GM18526 (cell line): ENCODE measurements around the gene BRAT1.

Experiments
- POLR2A ChIP-seq: IDR thresholded peaks from 3 replicates; pipeline ENCODE4 v1.6.1; 2011; ENCODE audit not compliant: insufficient read length; ENCODE audit errors: extremely low read depth

BRAT1 gene

DNA sequence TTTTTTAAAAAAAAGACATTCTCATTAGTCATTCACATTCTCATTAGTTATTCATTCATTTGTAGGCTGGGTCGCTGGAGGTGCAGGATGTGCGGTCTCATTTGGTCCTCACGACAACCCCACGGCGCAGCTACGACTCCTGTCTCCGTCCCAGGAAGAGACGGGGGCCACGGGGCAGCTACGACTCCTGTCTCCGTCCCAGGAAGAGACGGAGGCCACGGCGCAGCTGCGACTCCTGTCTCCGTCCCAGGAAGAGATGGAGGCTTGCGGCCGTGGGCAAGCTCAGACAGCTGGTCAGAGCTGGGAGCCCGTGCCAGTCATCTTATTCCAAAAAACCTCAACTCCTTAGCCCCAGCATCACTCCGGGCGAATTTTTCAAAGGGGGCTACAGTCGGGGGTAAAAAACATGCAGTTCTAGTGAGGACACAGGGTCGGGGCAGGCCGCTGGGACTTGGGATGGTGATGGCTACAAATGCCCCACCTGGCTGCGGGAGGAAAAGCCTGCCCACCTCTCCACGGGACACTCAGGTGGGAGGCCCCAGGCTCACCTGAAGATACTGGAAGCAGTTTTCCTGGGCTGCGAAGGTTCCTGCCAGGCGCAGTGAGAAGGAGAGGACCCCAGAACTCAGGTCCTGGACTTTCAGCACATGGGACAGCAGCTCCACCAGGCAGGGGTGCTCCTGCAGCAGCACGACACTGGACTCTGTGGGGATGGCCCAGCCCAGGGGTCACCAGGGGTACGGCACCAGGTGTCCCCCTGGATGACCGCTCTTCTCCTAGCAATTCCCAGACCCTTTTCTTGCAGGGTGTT, 8.3 kb downstream of the BRAT1 start:
- TF ChIP-seq POLR2A: no peak

GRCh38 chr7:2545746-2546425, 9.4 kb downstream of the BRAT1 start:
- TF ChIP-seq POLR2A: no peak

DNA sequence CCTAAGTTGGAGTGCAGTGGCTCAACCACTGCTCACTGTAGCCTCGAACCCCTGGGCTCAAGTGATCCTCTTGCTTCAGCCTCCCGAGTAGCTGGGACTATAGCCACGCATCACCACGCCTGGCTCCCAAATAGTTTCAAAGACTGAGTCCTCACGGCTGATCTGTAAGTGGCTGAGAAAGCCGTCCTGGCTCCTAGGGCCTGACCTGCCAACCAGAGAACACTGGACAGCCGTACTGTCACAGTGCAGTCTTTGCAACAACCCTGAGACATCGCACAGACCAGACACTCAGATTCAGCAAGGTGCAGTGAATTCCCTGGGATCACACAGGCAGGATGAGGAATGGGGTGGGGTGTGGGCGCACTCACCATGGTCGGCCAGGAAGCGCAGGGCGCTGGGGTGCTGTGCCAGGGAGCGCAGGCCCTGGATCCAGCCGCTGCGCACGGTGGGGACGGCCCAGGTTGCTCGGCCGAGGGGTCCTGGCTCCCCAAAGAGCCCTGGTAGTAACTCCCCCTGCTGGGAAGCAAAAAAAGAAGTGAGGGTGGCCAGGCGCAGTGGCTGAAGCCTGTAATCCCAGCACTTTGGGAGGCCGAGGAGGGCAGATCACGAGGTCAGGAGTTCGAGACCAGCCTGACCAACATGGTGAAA, 10.7 kb downstream of the BRAT1 start:
- TF ChIP-seq POLR2A: no peak

GRCh38 chr7:2542916-2543871, 12.1 kb downstream of the BRAT1 start:
- TF ChIP-seq POLR2A: no peak

GRCh38 chr7:2542011-2542915, 13.1 kb downstream of the BRAT1 start:
- TF ChIP-seq POLR2A: no peak

- TF ChIP-seq POLR2A: no peak
Observed at GRCh38 chr7:2541291-2542010, 13.9 kb downstream of the BRAT1 start.

DNA sequence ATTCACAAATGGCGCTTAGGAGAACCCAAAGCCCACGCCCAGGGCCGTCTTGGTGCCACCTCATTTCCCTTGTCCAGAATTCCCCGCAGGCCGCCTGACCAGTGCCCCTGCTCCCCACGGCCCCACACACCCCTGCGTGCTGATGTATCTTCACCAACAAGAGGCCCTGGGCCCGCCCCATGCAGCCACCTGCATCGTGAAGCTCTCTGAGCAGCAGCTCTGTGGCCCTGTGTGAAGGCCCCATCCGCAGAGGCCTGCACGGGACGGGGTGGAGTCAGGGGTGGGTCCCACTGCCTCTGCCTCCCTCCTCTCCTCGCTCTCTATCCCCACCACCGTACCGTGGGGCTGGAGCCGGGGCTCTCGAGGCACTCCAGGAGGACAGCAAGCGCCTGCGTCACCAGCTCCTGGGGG, 14.7 kb downstream of the BRAT1 start:
- TF ChIP-seq POLR2A: no peak

DNA sequence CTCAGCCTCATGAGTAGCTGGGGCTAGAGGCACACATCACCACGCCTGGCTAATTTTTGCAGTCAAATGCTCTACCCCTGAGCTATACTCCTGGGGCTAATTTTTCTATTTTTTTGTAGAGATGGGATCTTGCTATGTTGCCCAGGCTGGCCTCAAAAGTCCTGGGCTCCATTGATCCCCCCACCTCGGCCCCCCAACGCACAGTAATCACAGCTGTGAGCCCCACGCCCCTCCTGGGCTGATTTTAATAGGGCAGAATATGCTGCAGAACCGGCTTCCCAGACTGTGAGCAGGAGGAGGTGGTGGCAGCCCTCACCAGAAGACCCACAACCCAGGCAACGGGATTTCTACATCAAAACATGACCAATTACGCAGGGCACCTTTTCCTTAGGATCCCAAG, 15.2 kb downstream of the BRAT1 start:
- no peak for TF ChIP-seq POLR2A

DNA sequence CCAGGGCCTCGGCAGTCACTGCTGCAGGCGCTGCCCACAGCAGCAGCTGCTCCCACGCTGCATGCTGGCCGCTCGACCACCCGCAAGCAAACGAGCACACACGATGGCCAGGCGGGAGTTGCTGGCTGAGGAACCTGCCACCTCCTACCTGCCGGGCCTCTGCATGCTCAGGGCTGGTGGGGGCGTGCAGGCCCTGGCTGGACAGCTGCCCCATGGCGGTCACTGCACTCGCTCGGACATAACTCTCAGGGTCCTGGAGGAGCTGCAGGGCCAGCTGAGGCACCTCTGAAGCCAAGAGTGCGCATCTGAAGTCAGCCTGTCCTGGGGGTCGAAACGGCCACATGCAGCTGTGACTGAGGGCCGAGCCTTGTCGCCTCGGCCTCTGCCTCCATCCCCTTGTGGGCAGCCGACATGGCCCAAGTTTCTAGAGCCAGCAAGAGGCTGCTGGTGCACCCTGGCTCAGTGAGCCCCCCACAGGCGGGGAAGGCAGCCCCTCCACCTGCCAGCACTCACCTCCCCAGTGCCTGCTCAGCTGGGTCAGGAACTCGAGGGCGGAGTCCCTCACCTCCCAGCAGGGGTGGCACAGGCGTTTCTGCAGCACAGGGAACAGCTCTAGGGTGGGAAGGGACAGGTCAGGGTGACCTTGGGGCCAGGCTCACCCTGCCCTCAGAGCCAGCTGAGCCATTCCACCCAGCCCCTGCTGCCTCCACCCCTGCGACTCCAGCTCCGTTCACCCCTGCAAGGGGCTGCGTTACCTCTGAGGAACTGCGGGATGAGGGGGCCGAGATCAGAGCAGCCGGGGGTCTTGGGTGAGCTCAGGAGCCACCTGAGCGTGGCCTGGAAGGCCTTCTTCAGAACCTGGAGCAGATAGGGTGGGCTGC, 16.1 kb downstream of the BRAT1 start:
- no peak for TF ChIP-seq POLR2A

DNA sequence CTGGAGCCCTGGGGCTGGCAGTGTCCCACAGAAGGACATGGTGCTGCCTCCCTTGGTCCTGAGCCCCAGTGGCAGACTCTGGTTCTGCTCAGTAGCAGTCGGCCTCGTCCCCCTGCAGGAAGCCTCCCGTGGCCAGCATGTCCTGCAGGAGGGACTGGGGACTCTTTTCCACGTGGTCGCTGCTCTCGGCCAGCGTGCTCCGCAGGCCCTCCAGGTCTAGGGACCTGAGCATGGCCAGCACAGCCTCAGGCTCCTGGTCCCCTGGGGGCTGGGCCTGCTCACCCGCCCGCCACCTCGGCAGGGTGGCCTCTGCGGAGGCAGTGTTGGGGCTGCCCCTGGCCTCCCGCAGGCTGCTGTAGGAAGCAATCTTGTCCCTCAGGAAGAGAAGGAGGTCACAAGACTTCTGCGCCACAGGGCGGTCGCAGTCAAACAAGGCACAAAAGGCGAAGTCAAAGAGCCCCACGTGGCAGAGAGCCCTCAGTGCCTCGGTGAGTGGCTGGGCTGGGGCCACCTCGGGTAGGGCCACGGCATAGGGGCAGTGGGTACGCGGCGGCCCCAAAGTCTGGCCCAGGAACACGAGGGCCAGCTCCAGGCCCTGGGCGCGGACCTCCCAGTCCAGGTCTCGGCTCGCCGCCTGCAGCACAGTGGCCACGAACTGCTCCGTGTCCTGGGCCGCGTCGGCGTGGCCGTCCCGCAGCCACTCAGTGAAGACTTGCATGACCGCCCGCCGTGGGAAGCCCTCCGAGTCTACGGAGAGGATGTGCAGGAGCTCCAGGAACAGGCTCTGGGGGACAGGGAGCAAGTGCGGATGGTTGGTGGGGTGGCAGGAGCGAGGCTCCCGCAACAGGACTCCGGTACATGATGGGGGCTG, 17.1 kb downstream of the BRAT1 start:
- no peak for TF ChIP-seq POLR2A
